22Rv1 (cell line): ENCODE data around the gene HAUS7.

Experiments
- H3K27ac ChIP-seq: fragments of 450-650 bp; 2 replicates; pipeline ENCODE4 v1.5.1; 2017
- CTCF ChIP-seq: fragments of 450-650 bp; IDR thresholded peaks from 2 replicates; pipeline ENCODE4 v1.5.1; 2017; ENCODE audit warnings: mild to moderate bottlenecking
- ZFX ChIP-seq: fragments of 450-650 bp; IDR thresholded peaks from 2 replicates; pipeline ENCODE4 v1.6.1; 2017; ENCODE audit warnings: antibody characterized with exemption, borderline replicate concordance

The HAUS7 gene

GRCh38 chrX:153443476-153444332 lies 26.7 kb downstream of the HAUS7 start:
- H3K27ac ChIP-seq = no peak overlapping the region
- TF ChIP-seq CTCF = no peak
- TF ChIP-seq ZFX = no peak

GRCh38 chrX:153442463-153442862 lies 27.9 kb downstream of the HAUS7 start:
- H3K27ac ChIP-seq = no peak overlapping the region
- TF ChIP-seq CTCF = no peak
- TF ChIP-seq ZFX = no peak

GRCh38 chrX:153441981-153442380 lies 28.4 kb downstream of the HAUS7 start:
- H3K27ac ChIP-seq = no peak overlapping the region
- TF ChIP-seq CTCF (no peak), ZFX (no peak)

GRCh38 chrX:153441296-153441695 lies 29.1 kb downstream of the HAUS7 start:
- TF ChIP-seq CTCF = no peak
- TF ChIP-seq ZFX = no peak
- no peak overlapping the region for H3K27ac ChIP-seq

- TF ChIP-seq CTCF (no peak), ZFX (no peak)
These were observed 29.7 kb downstream of the HAUS7 start for GRCh38 chrX:153440556-153441135.

GRCh38 chrX:153439977-153440376 lies 30.4 kb downstream of the HAUS7 start:
- H3K27ac ChIP-seq = no peak overlapping the region

More at GRCh38 chrX:153440556-153441135, 29.7 kb downstream of the HAUS7 start:
- no peak overlapping the region for H3K27ac ChIP-seq

More at GRCh38 chrX:153439977-153440376, 30.4 kb downstream of the HAUS7 start:
- TF ChIP-seq ZFX = no peak
- no peak for TF ChIP-seq CTCF
